Endodermal cell (in vitro differentiated cells): ENCODE measurements around the gene H6PD. TPM values are rescaled to one million over a fixed set of nuclear protein-coding genes. Genes with fewer than 3 reads are reported as not detected.

Experiments
- DNase-seq: peaks from one replicate; pipeline ENCODE4 v3.0.0-alpha.2; 2017
- H3K27ac ChIP-seq: 2 replicates; pipeline ENCODE4 v1.5.1; 2013; ENCODE audit warnings: mild to moderate bottlenecking, low read depth, low read length, moderate library complexity
- H3K27me3 ChIP-seq: 2 replicates; pipeline ENCODE4 v1.6.1; 2013; ENCODE audit warnings: mild to moderate bottlenecking, low read length, moderate library complexity; ENCODE audit not compliant: insufficient read depth, control insufficient read depth, poor library complexity, severe bottlenecking
- H3K36me3 ChIP-seq: 2 replicates; pipeline ENCODE4 v1.7.0; 2013; ENCODE audit warnings: mild to moderate bottlenecking, low read length, moderate library complexity; ENCODE audit not compliant: control insufficient read depth, insufficient read depth
- H3K4me1 ChIP-seq: one replicate; pipeline ENCODE4 v1.7.0; 2013; ENCODE audit warnings: low read length; ENCODE audit not compliant: control insufficient read depth, insufficient read depth
- H3K4me3 ChIP-seq: 2 replicates; pipeline ENCODE4 v1.5.1; 2013; ENCODE audit warnings: mild to moderate bottlenecking, low read length, moderate library complexity
- H3K9ac ChIP-seq: 2 replicates; pipeline ENCODE4 v1.6.1; 2013; ENCODE audit warnings: mild to moderate bottlenecking, low read length, moderate library complexity; ENCODE audit not compliant: poor library complexity, severe bottlenecking; ENCODE audit errors: extremely low read depth
- H3K9me3 ChIP-seq: 2 replicates; pipeline ENCODE4 v1.6.1; 2013; ENCODE audit warnings: mild to moderate bottlenecking, low read length, moderate library complexity; ENCODE audit not compliant: control insufficient read depth
- H3K27ac Mint-ChIP-seq: 2 replicates; pipeline ENCODE4 v1.8.0; 2020; ENCODE audit warnings: mixed read lengths
- H3K27me3 Mint-ChIP-seq: 2 replicates; pipeline ENCODE4 v1.8.0; 2021; ENCODE audit warnings: mild to moderate bottlenecking, mixed read lengths; ENCODE audit not compliant: insufficient read depth
- H3K36me3 Mint-ChIP-seq: 2 replicates; pipeline ENCODE4 v1.8.0; 2020; ENCODE audit warnings: low read depth, mixed read lengths
- H3K4me1 Mint-ChIP-seq: 2 replicates; pipeline ENCODE4 v1.8.0; 2020; ENCODE audit warnings: mixed read lengths
- H3K4me3 Mint-ChIP-seq: 2 replicates; pipeline ENCODE4 v1.8.0; 2020; ENCODE audit warnings: mild to moderate bottlenecking, moderate library complexity, mixed read lengths
- H3K9me3 Mint-ChIP-seq: 2 replicates; pipeline ENCODE4 v1.8.0; 2020; ENCODE audit warnings: mild to moderate bottlenecking, mixed read lengths
- WGBS, 2 experiments: methylation state at CpG; one replicate each; pipeline versions ENCODE4 v1.1.5 to v1.1.7; 2013; ENCODE audit warnings: missing lambda C conversion rate in 2 of 2, mixed read lengths in 1 of 2; ENCODE audit not compliant: insufficient coverage in 1 of 2, insufficient read length in 1 of 2; 5-methylcytosine and 5-hydroxymethylcytosine counted together
- total RNA-seq, 2 donors: library from RNA; stranded (reverse); fragmentation: NEBNext Ultra II Directional in 1 of 2; extraction: Animal tissue kit (Norgen Biotek cat#: 25700) in 1 of 2; gene quantifications; 2 replicates in 1 of 2; 3 replicates in 1 of 2; pipeline ENCODE4 v1.2.1, GENCODE V29; 2021
- TF ChIP-seq, protein P1 (sequence below): fragments of 200-600 bp; sonication (generic); conservative IDR thresholded peaks from 2 replicates; pipeline ENCODE4 v1.5.0; 2021; ENCODE audit warnings: antibody characterized with exemption, mild to moderate bottlenecking

The H6PD gene
- total RNA-seq, 2 donors from 2014 or later = 21.5 to 34.4 TPM

DNA sequence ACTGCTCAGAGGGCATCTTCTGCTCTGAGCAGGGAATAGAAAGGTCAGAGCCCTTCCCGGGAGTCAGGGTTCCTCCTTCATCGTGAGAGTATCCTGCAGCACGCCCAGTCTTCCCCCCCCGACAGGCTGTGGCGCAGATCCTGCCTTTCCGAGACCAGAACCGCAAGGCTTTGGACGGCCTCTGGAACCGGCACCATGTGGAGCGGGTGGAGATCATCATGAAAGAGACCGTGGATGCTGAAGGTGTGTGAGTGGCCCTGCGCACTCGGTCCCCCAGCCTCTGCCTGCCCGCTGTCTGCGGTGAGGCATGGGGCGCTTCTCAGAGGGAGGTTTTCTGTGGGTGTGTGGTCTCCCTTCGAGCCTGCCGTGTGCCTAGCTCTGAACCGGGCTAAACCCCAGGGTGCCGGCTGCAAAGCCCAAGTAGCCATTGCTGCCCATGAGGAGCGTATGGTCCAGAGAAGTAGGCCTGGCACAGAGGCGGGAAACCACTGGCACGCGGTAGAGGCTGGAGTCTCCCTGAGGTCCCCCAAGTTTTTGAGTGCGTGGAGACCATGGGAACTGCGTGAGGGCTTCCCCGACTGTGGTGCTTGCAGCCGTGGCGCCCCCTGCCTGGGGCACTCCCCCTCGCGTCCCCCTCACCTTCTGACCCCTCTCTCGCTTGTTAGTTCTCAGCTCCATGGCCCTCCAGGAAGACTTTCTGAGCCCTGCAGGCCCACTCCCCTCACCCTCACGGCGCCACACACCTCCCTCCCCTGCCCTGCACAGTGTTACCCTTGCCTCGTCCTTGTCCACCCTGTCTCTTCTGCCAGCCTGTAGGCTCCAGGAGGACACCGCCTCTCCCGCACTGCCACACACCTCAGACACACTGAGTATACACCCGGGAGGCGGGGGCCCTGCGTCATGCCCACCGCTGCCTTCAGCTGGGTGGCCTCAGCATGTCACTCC is 12.5 kb downstream of the H6PD start:
- Mint-ChIP-seq H3K27me3 (peaks cover 14% of the 10 kb centered on the region), H3K9me3 (no peaks in the 10 kb centered on the region), H3K4me3 (no peak overlapping the region), H3K27ac (no peak overlapping the region), H3K4me1 (peaks cover 38% of the 10 kb centered on the region), H3K36me3 (peaks cover 8% of the 10 kb centered on the region)
- H3K9me3 ChIP-seq = no peaks in the 10 kb centered on the region
- no peak overlapping the region for H3K4me3 ChIP-seq
- no peak for DNase-seq
- no peaks in the 10 kb centered on the region for H3K36me3 ChIP-seq
- no peaks in the 10 kb centered on the region for H3K27me3 ChIP-seq
- no peak overlapping the region for H3K27ac ChIP-seq
- WGBS, 2 experiments = 88 to 92% methylated on average over 30 to 41 of the region's 41 CpGs
- peaks cover 23% of the 10 kb centered on the region for H3K4me1 ChIP-seq
- TF ChIP-seq, protein P1, sequence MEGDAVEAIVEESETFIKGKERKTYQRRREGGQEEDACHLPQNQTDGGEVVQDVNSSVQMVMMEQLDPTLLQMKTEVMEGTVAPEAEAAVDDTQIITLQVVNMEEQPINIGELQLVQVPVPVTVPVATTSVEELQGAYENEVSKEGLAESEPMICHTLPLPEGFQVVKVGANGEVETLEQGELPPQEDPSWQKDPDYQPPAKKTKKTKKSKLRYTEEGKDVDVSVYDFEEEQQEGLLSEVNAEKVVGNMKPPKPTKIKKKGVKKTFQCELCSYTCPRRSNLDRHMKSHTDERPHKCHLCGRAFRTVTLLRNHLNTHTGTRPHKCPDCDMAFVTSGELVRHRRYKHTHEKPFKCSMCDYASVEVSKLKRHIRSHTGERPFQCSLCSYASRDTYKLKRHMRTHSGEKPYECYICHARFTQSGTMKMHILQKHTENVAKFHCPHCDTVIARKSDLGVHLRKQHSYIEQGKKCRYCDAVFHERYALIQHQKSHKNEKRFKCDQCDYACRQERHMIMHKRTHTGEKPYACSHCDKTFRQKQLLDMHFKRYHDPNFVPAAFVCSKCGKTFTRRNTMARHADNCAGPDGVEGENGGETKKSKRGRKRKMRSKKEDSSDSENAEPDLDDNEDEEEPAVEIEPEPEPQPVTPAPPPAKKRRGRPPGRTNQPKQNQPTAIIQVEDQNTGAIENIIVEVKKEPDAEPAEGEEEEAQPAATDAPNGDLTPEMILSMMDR = peak; percentile 43
- no peak overlapping the region for H3K9ac ChIP-seq

DNA sequence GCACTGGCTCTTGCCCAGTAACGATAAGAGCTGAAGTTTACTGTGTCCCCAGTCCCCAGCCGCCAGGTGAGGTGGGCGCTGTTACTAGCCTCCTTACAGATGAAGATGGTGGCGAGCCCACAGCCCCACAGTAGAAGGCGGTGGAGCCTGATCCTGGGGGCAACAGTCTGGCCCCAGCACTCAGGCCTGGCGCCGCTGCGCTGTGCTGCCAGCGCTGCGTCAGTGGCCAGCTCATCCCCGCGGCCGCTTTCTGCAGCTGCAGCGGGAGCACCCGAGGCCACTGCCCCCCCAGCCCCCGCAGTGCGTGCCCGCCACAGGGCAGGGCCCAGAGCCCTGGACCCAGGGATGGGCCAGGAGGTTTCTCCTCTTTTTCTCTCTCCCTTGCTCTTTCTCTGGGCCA is 13.3 kb downstream of the H6PD start:
- Mint-ChIP-seq H3K4me1 (peaks cover 34% of the 10 kb centered on the region), H3K27me3 (peaks cover 11% of the 10 kb centered on the region), H3K9me3 (no peaks in the 10 kb centered on the region), H3K4me3 (no peak overlapping the region), H3K36me3 (peaks cover 8% of the 10 kb centered on the region), H3K27ac (no peak overlapping the region)
- Histone ChIP-seq H3K4me3 (no peak overlapping the region), H3K9ac (no peak overlapping the region), H3K9me3 (no peaks in the 10 kb centered on the region), H3K36me3 (no peaks in the 10 kb centered on the region), H3K27ac (no peak overlapping the region), H3K27me3 (no peaks in the 10 kb centered on the region), H3K4me1 (peaks cover 28% of the 10 kb centered on the region)
- no peak for DNase-seq
- WGBS, 2 experiments = 90 to 95% methylated on average over 11 to 18 of the region's 18 CpGs
- TF ChIP-seq, protein P1 = no peak

DNA sequence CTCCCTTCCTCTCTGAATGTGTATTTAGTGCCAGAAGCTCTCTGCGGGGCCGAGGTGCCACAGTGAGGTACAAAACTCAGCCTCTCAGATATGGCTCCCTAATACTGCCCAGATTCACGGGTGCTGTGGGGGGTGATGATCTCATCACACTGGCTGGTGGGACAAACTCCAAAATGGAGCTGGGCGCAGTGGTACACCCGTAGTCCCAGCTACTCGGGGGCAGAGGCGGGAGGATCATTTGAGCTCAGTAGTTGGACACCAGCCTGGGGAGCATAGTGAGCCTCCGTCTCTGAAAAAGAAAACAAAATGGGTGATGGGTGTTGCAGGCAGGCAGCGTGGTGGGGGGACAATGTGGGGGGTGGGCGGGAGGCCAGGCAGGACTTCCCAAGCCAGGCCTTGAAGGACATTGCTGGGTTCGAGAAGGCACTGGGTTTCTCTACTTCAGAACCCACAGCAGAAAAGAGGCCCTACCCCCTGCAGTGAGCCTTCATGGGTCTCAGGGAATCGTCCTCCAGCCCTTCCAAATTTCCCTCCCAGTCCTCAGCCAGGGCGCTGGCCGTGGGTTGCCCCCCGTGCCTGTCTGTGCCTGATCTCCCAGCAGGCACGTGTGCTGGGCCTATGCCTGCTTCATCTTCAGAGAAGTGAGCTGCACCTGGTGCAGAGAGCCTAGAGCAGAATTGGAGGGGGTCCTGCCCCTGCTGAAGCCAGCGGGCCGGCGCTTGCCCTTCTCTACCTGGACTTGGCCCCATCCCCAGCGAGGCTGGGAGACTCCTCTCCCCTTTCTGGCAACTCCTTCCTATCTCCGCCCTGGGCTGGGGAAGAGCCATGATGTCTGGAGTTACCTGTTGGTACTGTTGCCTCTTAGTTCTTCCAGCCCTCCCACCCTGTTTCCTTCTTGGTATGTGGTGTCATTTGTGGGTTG is 14.0 kb downstream of the H6PD start:
- Histone ChIP-seq H3K4me1 (peaks cover 22% of the 10 kb centered on the region), H3K9ac (no peak overlapping the region), H3K36me3 (no peaks in the 10 kb centered on the region), H3K27ac (no peak overlapping the region), H3K9me3 (no peaks in the 10 kb centered on the region), H3K4me3 (no peak overlapping the region), H3K27me3 (no peaks in the 10 kb centered on the region)
- peaks cover 11% of the 10 kb centered on the region for H3K27me3 Mint-ChIP-seq
- no peak for DNase-seq
- no peak overlapping the region for H3K4me3 Mint-ChIP-seq
- H3K36me3 Mint-ChIP-seq = peaks cover 8% of the 10 kb centered on the region
- 90 to 92% methylated on average over 2 to 19 of the region's 21 CpGs for WGBS, 2 experiments
- TF ChIP-seq, protein P1 = no peak
- peaks cover 34% of the 10 kb centered on the region for H3K4me1 Mint-ChIP-seq
- peak overlapping the region; percentile 10 for H3K27ac Mint-ChIP-seq
- H3K9me3 Mint-ChIP-seq = no peaks in the 10 kb centered on the region
